Measurements from ENCODE around the gene CACNA1B.

- no peak for TF ChIP-seq POLR2A (IDR thresholded peaks at IDR 0.05)
- no peak for TF ChIP-seq CTCF (IDR thresholded peaks at IDR 0.05)
- no peak for TF ChIP-seq POLR2AphosphoS5 (IDR thresholded peaks at IDR 0.05; ENCODE audit: insufficient read depth in 1 of 2, low read depth in 1 of 2)
Measured at GRCh38 chr9:138062196-138062595, 184.6 kb downstream of the CACNA1B start.

All from vagina (tissue), 2 donors.